CD4-positive, alpha-beta T cell treated with Interleukin-2 at 100 ng/mL for 4 hours (primary cell): Measurements from ENCODE around the gene PDHA1.

Experiments
- DNase-seq: peaks from one replicate; pipeline ENCODE4 v3.0.0-alpha.2; 2020; ENCODE audit warnings: low spot score

Gene PDHA1

DNA sequence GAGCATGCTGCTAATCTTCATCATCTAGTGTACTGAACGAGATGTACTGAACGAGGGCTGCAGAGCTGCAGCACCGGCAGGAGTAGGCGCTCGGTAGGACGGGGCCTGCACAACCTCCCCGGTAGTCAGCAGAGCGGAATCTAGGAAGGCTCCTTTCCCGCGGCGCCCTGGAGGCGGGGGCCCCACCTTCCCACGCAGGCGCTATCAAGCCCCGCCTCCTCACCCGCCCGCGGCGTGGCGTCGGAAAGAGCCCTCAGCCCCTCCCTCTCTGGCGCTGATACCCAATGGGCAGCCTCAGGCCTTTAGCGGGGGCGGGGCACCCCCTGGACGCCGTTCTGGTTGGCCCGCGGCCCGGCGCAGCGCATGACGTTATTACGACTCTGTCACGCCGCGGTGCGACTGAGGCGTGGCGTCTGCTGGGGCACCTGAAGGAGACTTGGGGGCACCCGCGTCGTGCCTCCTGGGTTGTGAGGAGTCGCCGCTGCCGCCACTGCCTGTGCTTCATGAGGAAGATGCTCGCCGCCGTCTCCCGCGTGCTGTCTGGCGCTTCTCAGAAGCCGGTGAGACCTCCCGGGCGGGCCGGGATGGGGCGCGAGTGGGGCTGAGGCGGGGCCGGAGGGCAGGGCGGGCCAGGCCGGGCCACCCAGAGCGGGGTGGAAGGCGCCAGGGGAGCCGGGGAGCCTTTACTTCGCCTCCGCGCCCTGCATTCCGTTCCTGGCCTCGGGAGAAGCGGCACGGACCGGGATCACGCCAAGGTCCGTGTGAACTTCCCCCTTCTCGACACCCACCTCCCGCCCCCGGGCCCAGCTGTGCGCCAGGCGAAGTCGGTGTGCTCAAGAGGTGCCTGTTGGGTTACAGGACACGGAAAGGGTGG lies at the start of gene PDHA1:
Gene PDHA1 (plus strand): TSS at position 393 of the 874 bp plus-strand sequence. CDS start 111 bp downstream, at position 504.
- peak; percentile 91 for DNase-seq

DNA sequence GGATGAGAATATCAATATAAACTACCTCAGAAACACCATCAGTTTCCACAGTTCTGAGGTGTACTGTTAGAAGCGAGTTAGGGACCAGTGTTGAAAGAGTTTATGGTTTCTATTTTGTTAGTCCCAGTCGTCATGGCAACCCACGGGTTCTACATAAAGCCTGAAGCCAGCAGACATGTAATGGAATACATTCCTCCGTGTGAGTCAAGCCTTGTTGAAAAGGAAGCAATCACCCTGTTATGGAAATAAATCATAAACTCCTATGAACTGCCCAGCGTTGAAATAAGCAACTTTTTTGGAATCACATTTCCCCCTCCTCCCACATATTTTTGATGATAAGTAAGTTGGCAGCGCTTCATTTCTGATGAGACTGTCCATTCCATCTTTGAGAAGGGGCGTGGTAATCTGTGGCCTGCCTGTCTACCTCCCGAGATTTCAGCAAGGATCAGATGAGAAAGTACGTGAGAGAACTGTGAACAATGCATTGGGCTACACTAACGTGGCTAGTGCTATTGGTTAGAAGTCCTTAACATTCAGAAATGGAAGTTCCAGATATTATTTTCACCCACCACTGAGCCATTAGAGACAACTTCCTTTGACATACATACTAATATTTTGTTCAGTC lies 40.4 kb upstream of the PDHA1 start:
- no peak for DNase-seq

DNA sequence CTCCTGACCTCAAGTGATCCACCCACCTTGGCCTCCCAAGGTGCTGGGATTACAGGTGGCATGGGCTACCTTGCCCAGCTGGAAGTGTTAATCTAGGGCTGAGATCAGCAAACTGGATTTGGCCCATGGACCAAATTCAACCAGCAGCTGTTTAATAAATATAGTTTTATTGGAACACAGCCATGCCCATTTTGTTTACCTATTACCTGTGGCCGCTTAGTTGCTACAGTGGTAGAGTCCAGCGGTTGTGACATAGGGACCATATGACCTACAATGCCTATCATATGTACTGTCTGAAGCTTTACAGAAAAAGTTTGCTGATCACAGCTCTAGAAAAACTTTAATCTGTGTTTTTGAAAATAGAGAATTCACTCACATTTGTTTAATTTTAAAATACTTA lies 17.2 kb upstream of the PDHA1 start:
- no peak for DNase-seq

DNA sequence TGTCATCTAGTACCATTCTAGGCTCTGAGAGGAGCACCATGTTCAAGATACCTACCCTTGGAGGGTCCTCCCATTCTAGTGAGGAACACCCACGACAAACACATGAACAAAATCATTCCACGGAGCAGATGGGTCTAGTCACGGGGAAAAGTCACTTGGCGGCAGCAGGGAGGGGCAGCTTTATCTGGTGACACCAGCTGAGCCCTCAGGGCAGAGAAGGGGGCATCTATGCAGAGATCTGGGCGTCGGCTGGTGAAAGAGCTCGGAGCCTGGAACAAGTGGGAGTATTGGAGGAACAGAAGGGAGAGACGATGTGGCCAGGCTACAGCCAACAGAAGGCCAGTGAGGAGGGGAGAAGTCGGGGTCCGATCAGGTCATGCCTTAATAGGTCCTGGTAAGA lies 11.9 kb upstream of the PDHA1 start:
- no peak for DNase-seq

DNA sequence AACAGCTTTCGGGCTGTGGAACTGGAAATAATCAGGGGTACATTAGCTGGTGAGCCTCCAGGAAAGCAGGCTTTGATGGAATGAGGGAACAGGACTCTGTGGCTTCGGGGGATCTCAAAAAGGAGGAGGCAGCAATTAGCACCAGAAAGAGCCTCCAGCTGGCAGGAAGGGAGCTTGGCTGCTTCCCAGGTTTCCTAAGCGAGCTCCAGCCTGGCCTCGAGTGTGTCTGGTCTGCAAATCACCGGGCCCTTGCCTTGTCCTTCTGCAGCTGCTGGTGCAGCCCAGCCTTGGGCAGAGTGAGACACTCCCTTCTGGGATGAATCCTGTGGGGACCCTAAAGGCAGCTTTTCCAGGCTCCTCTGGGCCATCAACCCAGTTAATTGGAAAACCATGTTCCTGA lies 10.7 kb upstream of the PDHA1 start:
- no peak for DNase-seq

DNA sequence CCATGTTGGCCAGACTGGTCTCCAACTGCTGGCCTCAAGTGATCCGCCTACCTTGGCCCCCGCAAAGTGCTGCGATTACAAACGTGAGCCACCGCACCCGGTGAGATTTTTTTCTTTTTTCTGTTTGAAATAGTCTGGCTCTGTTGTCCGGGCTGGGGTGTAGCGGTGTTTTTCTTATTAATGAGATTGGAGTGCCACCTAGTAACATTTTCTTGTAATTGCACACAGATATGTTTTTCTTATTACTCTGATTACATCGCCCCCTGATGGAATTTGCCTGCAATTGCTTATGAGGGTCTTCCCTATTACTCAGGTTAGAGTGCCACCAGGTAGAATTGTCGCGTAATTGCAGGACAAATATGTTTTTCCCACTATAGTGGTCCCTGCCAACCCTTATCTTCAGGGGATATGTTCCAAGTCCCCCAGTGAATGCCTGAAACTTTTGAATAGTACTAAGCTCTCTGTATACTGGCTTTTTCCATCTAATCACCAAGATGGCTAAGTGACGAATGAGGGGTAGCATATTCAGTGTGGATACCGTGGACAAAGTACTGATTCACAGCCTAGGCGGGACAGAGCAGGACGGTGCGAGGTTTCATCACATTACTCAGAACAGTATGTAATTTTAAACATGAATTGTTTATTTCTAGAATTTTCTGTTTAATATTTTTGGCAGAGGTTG lies 8.6 kb upstream of the PDHA1 start:
- peak; percentile 15 for DNase-seq

DNA sequence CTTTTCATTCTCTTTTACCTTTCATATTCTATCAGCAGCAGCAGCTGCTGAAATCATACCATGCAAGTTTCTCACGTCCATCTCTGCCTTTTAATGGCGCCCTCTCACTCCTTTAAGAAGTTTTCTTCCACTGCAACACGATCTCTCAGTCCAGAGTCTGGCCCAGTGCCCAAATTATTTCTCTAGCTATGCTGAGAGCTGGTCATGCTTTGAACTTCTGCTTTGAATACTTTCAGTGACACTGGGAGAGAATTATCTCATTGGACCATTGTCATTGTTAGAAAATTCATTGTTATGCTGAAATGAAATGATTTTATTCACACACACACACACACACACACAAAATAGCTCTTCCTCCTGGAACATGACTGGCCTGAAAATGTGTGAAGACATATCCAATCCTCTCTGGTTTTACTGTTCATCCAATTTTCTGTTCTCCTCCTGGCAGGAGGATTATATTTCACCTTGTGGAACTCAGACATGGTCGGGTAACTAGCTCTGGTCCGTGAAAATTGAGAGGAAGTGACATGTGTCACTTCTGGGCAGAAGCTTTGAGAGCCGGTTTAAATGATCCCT lies 1.3 kb upstream of the PDHA1 start:
- DNase-seq = no peak

DNA sequence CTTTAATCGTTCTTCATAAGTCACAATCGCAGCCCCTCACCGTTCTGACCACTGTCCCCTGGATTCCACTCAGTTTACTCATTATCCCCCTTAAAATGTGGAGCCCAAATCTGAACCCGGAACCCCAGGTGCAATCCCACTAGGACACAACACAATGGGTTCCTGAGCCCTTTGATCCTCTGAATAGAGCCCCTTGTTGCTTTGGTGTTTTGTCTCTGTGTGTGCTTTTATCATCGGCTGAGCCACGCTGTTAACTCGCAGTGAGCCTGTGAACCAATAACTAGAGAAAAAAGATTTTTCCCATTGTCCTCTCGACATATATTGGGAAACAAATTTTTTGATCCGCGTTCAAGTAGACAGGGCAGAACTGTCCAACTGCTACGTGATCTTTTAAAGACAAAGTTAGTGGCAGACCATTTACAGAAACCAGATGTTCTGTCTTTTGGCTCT lies 617 bp upstream of the PDHA1 start:
- no peak for DNase-seq

DNA sequence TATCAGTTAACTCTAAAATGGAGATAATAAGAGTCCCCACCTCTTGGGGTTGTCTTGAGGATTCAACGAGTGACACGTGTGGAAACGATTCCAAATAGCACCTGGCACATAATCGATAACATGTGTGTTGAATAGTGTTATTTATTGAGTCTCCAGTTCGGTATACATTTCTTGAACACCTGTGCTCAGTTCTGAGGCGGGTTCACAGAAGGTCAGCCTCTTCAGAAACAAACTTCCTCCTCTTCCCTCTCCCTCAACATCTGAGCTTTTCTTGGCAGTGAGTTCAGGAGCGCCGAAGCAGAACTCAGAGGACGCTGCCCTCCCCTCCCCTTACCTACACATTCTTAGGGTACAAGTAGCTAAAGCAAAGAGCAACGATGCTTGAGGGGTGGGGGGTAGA lies 934 bp downstream of the PDHA1 start:
- DNase-seq = no peak

DNA sequence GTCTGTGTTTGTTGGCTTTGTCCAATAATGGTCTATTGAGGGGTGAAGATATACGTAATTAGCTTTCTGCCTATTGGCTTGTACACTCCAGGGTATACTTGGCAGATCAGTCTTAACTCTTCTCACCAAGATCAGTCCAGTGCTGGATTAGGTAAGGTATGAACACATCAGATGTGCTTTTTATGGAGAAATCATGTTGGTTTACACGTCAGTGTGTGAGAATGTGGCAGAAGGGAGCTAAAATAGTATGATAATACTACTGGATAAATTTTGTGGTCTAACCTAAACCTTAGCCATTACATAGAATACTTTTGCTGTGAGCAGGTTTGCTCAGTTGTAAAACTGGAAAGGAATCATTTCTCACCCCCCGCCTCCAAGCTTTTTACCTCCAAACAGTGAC lies 4.2 kb downstream of the PDHA1 start:
- no peak for DNase-seq

DNA sequence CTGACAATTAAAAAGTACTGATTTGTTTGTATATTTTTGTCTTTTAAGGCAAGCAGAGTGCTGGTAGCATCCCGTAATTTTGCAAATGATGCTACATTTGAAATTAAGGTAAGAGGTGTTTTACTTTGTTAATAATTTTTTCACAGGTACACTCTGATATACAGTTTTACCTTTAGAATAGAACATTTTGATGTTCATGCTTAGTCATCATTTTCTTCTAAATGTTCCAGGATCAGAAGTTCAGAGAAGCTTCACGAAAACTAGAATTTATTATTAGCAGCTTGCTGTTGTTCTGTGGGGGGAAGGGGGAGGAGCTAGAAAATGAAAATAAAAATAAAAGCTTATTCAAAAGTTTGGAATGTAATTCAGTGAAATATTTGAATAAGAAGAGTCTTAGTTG lies 5.5 kb downstream of the PDHA1 start:
- no peak for DNase-seq

DNA sequence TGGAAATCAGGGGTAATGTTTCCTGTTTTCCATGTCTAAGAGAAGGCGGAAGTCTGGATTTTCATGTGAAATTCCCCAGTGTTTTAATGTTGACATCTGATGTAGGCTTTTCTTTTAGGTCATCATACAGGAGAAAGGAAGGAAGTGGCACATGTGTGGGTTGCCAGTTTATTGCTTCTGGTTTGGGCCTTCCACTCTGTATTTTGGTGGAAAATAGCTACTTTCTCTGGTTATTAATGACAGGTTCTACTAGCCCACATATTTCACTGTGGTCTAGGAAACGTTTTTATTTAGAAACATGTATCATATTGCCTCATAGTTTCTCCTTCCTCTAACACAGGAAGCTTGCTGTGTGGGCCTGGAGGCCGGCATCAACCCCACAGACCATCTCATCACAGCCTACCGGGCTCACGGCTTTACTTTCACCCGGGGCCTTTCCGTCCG lies 7.2 kb downstream of the PDHA1 start:
- no peak for DNase-seq

DNA sequence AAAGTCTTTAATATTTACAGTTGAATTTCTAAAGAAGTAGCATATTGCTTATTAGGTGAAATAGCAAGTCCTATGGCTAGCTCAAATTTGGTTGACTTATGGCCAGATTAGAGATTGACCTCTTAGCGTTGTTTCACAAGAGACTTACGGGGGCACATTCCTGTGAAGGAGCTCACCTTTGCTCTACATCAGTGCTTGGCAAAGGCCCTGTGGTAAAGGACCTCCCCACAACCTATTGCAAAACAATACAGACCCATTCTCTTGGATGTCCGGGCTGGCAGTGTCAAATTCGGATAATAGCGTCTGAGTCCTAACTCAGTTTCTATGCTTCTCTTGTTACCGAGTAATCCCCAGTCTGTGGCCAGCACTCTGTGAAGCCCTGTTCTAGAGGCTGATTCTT lies 10.9 kb downstream of the PDHA1 start:
- no peak for DNase-seq

DNA sequence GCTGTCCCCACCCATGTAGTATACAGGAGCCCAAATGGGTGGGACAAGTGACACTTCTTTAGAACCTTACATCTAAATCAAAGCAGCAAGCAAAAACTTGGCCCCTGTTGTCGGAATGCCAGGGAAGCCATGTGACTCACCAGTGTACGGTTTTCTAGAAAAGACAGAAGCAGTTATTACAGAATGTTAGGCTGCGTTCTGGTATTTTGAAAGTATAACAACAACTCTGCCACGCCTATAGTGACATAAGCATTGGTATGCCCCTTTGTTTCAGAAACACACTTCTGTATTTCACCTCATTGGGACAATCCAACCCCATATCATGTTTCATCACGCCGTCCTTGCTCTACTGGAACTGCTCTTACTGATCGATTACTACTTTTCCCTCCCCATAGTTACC lies 14.8 kb downstream of the PDHA1 start:
- DNase-seq = no peak

DNA sequence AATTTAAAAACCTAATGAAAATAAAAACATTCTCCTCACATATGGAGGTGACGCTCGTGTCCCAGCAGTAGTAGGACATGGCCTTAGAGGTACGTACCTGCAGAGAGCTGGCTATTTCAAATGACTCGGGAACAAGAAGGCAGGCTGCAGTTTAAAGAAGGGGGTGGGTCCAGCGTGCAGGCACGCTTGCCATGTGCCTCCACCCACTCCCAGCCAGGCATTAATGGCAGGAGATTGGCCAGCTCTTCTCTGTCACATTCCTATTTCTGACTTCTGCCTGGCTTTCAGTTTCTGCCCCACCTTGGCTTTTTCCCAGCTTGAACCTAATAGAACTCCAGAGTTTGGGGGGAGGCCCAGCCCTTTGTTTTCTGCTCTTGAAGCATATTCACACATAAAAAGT lies 17.2 kb downstream of the PDHA1 start:
- no peak for DNase-seq

DNA sequence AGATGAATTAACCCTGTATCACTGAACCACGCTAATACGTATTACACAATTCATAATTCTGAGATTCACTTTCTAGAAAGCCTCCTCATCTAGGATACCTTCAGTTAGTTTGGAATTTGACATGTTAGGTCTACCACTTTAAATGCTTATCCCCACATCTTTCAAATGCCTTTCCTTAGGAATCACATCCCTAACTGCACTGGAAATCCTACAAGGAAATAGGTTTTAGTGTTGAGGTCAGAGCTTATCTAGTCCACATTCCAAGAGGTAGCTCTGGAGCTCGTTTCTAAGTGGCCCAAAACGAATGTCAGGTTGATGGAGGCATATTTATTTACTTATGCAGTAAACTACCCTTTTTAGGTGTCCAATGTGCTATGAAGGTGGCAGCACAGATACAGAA lies 18.0 kb downstream of the PDHA1 start:
- no peak for DNase-seq

DNA sequence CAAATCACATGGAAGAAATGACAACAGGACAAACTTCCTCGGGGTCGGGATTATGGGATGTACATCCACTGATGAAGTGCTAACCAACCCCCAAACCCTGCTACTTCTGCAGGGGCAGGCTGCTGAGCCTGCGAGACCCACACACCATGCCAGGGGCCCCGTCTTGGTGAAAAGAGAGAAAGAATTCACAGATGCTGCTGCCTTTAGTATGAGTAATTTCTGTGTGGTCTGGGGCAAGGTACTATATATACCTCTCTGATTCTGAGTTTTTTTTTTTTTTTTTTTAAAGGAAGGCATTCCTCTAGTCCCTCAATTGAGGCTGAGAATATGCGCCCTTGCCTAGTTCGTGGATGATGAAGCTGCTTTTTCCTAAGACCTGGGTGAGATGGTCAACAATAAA lies 24.8 kb downstream of the PDHA1 start:
- DNase-seq = no peak

DNA sequence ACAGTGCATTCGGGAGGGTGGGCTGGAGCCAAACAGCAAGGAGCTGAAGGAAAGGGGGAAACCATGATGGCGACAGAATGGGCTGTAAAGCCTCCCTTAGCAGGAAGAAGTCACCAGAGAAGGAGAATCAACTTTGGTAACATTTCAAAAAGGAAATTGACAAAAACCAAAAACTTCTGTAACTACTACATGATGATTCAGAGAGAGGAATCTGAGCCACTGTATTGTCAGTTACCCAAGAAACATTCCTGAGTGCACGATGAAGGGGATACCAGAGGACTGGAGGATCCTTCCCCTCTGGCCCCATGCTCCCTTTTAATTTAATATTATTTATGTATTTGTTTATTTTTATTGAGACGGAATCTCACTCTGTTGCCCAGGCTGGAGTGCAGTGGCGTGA lies 26.3 kb downstream of the PDHA1 start:
- DNase-seq = no peak

DNA sequence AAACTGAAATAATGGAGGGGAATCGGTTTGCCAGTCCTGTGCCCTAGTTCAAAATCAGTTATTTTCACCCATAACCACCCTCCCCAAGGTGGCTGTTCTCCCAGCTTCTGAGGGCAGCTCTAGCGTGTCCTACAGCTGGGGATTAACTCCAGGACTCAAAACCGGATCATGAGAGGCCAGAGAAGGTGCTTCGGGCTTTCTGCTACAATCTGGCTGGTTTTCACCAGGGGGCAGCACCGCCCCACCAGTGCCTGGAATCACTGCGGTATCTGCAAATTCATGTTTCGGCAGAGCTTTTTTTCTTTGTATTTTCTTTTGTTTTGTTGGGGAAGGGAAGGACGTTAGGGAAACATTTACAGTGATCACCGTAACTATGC lies 28.4 kb downstream of the PDHA1 start:
- DNase-seq = peak; percentile 59

DNA sequence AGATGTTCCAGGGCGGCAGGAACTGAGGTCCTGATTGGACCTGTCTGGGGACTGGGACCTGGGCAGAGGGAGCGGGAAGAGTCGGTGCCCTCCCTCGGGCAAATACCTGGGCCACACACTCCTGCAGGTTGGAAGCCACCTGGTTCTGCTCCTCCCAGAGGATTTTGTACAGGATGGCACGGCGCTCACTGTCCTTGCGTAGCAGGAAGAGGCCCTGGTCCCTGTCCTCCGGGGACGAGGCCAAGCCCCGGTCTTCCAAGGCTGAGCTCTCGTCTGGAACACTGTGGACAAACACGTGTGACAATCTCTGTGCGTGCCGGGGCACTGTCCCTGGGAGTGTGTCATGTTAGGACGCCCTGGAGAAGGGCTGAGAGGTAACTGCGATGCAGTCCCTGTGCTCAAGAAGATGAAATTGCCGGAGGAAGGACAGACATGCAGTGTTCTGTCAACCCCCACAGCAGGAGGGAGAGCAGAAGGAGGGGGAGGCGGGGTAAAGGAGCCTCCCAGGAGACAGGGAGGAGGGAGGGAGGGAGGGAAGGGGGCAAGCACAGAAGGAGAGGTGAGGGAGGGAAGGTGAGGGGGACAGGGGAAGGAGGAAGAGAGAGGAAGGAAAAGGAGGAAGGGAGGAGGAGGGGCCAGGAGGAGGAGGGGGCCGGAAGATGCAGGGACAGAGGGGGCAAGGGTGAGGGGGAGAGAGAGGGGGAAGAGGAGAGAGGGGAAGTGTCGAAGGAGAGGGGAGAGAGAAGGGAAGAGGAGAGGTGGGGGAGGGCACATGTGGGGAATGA lies 29.0 kb downstream of the PDHA1 start:
- no peak for DNase-seq

DNA sequence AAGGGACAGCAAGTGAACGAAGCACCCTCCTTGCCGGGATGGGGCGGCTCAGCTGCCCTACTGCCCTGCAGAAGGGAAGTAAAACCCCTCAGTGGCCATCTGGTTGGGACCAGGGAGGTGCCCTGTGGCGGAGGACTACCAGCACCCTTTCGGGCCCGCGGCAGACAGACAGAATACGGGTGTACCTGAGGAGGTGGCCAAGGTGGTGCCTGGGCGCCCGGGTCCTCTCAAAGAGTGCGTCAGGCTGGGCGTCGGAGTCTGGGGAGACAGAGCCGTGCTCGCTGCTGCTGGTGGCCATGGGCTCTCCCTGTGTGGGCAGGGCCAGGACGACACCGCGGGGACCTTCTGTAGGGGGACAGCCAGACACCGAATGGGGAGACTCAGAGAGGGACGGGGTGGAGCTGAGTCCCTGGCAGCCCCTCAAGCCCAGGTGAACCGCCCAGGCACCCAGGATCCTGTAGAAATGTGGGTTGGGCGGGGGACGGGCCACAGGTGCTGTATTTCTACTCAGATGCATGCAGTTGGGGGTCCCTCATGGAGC lies 29.7 kb downstream of the PDHA1 start:
- DNase-seq = no peak

DNA sequence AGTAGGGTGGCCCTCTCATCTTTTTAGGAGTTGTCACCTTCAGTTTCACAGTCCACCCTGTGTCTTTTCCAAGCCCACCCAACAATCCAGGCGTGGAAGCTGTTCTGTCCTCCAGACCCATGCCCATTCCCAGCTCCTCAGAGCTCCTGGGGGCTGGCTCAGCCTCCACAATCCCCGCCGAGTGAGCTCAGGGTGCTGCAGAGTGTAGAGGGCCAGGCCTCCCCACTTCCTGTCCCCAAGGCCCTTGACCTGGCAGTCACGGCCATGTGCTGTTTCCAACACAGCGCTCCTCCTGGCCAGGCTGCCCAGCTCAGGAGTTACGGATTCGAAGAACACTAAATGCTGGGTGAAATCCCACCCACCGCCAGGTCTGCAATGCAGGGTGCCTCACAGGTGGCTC lies 31.8 kb downstream of the PDHA1 start:
- no peak for DNase-seq
